ENCODE measurements around the gene MPP7.

The MPP7 gene

DNA sequence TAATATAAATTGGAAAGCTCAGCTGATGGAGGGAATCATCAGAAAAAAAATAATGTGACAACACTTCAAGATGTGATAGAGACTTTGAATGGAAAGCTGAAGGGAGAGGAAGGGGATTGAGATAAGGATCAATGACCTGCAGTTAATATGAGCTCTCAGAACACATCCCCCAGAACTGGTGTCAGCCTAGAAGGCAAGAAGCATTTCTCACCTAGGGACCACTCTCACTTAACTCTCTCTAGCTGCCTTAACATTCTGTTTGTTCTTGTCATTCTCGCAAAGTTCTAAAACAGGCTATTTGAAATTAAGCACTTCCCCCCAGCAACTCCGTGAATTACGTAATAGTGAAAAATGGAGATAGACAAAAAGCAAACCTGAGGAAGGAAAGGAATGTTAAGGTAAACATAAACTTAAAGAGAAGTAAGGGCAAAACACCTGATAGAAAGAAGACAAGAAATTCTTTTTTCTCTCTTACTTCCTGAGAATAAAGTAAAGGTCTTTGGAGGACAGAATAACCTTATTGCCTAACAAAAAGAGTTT lies 1.2 kb upstream of the MPP7 start:
- no peak for DNase-seq

DNA sequence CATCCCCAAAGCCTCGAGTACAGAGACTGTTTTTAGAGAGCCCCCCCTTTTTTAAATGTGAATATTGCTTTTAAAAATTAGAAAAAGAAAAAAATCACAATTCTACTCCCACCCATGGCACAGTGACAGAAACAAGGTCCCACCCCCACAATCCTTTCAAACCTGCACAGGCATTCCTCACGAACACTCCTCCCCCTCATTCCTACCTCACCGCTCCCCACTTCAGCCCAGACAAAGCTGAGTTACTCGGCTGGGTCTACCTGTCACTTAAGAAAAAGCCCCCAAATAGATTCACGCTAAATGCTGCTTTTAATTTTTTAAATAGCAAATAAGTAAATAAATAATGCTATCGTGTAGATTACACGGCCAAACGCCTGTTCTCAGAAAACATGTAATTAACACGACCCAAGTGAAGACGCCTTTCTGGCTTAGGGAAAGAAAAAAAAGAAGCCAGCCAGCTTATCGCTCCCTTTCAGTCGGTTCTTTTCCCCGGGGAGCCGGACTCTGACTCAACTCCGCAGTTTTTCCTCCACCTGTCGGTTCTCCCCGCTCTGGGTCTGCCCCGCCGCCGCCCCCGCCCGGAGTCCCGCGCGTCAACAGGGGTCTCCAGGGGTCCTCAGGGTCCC lies 739 bp downstream of the MPP7 start:
- no peak for DNase-seq

DNA sequence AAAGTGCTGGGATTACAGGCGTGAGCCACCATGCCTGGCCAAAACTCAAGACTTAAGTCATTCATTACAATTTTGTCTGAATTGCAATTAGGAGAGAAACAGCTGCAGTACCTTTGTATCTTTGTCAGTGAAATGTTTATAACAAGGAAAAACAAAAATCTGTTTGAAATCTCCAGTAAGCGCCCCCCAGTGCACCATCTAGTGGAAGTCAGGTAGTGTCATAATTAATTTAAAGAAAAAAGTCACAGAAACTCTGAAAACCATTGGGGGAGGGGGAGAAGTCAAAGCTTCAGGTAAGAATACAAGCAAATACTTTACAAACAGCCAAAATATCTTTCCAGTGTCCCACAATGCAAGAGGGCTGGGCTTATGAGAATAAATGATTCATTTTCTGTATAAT lies 2.8 kb downstream of the MPP7 start:
- DNase-seq, result no peak

DNA sequence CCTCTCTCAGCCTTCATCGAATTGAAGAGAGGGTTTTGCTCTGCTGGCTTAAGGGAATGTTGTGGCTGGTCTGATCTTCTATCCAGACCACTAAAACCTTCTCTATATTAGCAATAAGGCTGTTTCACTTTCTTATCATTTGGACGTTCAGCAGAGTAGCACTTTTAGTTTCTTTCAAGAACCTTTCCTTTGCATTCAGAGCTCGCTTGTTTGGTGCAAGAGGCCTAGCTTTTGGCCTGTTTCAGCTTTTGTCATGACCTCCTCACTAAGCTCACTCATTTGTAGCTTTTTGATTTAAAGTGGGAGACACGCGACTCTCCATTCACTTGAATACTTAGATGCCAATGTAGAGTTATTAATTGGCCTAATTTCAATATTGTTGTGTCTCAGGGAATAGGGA lies 3.9 kb downstream of the MPP7 start:
- DNase-seq, result no peak

DNA sequence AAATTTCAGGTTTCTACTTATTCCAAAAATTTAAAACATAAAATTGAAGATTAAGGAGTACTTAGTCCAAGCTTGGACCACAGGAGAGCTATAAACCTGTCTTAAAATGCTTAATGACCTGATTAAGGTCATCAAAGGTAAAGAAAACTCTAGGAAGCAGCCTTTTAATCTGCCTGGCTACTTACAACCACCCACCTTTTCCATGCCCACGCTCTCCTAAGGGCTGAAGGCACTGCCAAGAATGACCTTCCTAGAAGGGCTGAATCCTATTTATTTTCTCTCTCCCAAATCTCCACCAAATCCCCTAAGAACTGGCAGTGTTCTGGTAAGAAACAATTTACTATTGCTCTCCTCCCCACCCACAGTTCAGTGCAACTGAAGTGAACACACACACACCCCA lies 6.8 kb downstream of the MPP7 start:
- no peak for DNase-seq

DNA sequence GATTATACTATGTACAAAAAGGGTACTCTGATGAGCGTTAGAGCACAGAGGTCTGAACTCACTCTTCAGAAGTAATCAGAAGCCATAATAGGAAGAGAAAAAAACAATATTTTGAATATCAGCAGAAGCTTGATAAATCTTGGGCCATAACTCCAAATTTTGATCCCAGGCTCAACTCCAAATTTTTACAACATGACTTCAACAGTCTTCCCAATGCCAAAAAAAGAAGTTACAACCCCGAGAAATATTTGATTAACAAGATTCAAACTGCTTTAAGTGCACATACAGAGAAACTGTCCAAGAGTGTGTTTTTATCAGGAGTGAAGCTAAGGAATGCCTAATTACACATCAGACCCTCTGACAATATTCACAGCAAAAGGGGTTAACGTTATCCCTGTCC lies 7.5 kb downstream of the MPP7 start:
- no peak for DNase-seq

DNA sequence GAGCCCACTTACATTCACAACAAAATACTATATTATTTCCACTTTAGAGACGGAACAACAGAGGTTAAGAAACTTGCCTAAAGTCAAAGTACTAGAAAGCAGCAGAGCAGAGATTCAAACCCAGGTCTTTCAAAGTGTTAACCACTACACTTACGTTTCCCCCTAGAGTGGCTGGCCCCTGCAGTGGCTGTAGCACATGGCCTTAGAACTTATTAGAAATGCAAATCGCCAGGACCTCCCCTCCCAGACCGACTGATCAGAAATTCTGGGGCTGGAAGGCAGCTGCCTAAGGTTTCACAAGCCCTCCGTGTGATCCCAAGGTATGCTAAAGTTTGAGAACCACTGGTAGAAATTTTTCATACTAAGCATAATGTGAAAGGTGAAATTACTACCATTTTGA lies 8.1 kb downstream of the MPP7 start:
- DNase-seq, result no peak

DNA sequence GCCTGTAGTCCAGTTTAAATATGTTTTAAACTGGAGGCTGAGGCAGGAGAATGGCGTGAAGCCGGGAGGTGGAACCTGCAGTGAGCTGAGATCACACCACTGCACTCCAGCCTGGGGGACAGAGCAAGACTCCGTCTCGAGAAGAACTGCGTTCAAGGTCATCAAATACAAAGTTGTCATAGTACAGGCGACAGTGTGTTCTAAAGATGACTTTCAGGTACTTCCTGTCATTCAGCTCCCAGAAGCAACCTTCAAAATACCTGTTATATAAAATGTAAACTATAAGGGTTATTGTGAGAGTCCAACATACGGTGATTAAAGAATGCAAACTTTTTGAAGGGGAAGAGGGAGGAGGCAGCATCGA lies 8.7 kb downstream of the MPP7 start:
- DNase-seq, result no peak

DNA sequence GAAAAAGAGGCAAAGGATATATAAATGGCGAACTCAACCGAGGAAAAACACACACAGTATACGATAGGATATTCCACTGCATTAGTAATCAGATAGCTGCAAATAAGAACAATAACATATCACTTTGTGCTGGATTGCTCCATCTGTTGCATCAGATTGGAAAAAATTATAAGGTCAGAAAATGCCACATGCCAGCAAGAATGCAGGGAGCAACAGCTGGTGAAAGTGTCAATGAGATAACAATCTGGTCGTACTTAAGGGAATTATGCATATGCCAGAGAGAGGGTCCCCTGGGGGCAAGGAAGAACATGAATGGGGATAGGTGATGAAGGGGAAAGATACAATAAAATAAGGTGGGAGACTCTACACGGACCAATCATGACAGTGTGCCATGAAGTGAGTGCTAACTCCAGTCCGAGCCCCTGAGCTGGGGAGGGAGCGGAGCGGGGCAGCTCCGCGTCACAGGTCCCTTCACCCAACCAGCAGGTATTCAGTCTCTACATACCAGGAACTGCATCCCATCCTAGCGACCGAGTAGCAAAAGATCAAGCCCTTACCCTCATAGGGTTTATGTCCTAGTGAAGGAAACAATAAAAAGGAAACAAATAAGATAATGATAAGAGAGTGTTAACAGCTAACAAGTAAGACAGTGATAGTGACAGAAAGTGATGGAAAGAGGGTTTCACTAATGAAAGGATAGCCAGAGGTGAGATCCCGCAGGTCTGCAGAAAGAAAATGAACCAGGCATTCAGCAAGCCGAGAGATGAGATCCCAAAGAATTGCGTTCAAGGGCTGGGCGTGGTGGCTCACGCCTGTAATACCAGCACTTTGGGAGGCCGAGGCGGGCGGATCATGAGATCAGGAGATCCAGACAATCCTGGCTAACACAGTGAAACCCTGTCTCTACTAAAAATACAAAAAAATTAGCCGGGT lies 9.4 kb downstream of the MPP7 start:
- DNase-seq, result no peak

DNA sequence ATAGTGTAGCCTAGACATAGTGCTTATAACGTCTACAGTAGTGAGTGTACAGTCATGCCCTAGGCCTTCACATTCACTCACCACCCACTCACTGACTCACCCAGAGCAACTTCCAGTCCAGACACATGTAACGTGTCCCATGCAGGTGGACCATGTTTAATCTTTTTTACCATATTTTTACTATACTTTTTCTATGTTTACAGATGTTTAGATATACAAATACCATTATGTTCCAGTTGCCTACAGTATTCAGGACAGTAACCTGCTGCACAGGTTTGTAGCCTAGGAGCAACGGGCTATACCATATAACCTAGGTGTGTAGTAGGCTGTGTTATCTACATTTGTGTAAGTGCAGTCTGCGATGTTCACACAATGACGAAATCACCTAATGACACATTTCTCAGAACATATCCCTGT lies 11.0 kb downstream of the MPP7 start:
- no peak for DNase-seq

DNA sequence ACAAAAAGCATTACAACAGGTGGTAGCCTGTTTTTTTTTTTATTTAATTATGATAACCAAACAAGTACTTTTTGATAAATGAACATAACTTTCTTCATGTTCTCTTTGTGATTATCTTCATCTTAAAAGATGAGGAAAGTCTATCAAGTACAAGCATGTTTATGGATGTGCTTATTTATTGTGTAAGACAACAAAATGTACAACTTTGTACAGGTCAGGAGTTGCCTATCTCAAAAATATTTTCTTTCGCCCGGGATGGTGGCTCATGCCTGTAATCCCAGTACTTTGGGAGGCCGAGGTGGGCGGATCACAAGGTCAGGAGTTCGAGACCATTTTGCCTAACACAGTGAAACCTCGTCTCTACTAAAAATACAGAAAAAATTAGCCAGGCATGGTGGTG lies 17.0 kb downstream of the MPP7 start:
- no peak for DNase-seq

DNA sequence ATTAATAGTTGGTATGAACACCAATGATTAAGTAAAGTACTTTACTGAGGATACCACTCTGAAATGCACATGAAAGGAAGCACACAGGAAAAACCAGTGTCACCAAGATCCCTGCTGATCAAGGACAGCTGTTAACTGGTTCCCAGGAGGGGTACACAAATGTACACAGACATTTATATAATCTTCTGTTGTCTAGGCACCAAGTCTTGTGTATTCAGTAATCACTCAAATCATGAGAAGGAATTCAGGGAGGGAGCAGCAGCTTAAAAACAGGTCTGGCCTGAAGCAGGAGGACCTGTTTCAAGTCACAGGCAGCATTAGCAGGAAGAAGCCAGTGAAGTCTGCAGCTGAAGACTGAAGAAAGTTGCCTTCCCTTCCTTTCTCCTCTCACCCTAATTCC lies 18.7 kb downstream of the MPP7 start:
- no peak for DNase-seq

DNA sequence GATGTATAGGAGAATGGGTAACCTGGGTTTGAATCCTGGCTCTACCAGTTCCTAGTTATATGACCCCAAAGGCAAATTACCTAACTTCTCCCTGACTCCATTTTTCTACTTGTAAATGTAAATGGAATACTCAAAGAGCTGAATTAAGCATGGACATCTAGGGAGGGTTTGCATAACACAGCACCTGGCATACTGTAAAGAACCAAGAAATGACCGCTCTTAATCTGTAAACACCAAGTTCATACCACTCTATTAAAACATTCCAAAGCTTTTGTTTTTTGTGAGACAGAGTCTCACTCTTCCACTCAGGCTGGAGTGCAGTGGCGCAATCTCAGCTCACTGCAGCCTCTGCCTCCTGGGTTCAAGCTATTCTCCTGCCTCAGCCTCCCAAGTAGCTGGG lies 19.6 kb downstream of the MPP7 start:
- DNase-seq, result no peak

DNA sequence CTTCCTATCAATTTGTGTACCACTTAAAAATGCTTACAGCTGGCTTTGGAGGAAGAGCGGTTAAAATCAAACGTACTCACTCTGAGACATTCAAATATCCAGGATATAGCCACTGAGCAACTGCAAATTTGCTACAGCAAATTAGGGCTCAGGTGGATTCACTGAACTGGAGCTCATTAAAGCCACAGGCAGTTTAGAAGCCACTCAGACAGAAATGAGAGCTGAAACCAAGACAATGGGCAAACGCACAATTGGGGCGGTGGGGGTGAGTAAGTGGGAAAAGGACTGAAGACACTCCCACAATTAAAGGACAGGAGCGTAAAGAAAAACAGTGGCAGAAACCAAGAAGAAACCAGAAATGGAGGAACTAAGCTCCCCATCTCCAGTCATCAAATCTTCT lies 20.5 kb downstream of the MPP7 start:
- no peak for DNase-seq

DNA sequence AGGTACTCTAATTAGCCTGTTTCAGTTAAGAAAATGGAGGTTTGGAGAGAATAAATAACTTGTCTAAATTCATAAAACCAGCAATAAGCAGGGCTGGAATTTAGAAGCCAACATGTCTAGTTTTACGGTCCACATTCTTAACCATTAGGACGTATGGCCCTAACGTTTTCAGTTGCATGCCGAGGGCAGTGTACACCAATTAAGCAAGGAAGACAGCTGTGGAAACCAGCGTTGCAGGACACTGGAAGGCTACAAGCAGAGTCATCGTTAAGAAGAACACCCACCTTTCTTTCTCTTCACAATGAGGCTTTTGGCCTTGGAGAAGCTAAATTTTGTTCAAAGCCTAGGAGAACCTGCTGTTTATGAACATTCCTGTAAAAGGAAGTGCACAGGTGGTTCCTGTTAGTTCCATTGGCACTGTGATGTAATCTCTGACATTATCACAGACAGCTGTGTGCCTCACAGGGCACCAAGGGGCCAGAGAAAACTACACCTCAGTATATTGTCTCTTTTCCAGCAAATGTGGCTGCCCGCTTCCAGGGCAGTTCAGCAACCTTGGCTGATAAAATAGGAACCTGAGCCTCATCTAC lies 21.0 kb downstream of the MPP7 start:
- DNase-seq, result no peak

DNA sequence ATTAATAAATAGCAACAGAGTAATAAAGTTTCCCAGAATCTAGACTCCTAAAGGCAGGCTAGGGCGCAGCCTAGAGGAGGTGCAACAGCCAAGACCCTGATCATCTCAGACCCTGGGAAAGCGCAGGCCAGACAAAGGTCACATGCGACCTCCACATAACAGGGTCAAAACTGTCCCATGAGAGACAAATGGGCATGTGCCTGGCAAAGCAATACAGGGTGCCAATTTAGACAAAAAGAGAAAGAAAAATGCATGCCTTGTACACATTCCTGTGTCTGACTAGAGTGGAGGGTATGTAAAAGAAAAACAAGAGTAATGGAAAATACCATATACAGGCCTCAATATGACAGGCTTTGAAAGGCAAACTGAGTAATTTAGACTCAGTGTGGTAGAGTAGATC lies 22.2 kb downstream of the MPP7 start:
- no peak for DNase-seq

DNA sequence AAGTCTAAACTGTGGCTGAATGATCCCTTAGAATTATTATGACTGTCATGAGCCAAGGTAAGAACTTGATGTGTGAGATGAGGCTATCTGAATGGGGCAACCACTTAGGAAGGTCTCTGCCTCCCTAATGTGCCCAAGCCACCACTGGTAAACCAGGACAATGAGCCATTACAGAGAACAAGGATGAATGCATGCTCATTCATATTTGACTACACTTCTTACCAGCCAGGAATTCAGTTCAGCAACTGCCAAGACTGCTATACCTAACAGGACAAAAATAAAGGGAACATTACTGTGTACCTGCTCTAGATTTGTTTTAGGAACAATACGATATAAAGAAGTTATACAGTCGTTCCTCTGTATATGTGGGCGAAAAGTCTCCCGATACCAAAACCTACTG lies 23.0 kb downstream of the MPP7 start:
- DNase-seq, result no peak

DNA sequence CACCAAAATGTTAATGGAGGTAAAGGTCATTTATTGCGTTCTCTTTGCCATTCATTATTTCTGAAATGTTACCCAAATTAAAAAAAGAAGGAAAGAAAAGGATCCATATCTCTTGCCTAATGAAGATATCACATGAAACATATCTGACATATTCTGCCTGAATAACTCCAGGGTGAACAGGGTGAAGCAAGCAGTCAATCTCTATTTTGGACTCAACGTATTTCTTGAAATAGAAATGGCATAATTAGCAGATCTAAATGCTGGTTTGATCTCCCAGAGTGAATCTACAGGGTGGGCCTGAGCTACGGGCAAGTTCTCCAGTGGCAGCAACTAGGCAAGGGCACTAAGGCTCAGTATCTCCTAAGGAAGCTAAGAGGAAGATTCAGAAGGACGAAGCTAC lies 24.0 kb downstream of the MPP7 start:
- DNase-seq, result no peak

DNA sequence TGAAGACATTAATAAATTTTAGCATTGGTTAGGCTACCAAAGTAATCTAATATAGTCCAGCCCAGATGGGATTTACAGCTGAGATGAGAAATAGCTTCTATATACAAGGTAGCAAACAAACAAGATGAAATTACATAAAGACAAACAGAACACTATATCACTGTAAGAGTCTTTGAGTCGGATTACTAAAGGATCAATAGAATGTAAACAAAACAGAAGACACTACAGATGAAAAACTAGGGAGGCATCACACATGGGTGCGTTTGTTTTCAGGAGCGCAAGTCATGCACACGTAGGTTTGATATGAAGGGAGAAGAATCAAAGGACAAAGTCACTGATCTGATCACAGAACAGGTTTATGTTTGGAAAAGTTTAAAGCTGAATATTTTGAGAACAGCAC lies 26.5 kb downstream of the MPP7 start:
- DNase-seq, result no peak

DNA sequence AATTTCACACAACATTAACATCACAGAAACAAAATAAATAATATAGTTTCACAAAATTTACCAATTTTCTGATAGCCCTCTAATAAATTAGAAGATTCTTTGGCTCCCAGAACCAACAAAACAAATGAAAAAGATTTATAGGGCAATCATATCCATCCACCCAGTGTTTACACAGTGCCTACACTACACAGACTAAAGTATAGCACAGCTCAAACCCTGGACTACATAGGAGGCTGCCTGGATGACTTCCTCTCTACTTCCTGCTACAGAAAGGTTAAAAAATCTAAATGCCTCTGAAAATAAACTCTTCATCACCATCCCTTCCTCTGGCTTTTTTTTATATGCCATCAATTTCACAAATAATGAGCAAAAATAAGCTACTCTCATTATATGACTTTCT lies 28.4 kb downstream of the MPP7 start:
- no peak for DNase-seq

DNA sequence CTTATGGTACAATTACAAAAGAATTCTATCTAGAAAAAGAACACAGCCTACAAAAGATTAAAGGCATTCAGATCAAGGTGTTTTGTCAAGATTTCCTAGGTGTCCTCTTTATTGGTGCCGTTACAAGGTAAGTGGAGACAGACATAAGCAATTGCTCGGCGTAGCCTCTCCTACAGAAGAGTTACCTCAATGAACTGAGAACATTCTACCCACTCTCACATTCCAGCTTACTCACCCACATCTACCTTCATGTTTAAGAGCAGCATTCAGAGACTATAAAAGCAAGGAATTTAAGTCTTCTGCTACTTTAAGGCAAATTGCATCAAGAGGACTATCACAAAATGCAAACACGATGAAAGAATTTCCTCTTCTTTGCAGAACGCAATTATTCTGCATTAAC lies 29.5 kb downstream of the MPP7 start:
- no peak for DNase-seq

DNA sequence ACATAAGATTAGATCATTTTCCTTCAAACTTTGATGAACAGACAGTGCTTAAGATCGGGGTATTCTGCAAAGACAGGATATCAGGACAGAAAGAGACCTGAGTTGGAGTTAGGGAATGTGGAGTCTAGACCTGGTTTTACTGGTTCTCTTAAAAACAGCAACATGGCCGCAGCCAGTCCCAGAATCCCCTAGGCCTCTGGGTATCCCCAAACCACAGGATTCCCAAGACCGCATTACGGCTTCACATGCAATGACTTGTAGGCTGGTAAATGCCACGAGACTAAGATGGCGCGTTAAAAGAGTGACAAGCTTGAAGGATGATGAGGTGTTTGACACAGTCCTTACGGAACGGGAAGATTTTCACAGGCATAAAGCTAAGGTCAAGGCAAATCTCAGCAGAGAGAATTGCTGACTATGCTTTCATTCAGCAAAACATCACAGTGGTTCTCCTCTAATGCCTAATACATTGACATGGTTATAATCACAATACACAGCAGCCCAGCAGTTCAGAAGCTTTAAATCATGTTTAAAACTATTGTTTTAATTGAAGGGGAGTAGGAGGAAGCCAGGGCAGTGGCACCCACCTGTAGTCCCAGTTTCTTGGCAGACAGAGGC lies 32.9 kb downstream of the MPP7 start:
- no peak for DNase-seq

DNA sequence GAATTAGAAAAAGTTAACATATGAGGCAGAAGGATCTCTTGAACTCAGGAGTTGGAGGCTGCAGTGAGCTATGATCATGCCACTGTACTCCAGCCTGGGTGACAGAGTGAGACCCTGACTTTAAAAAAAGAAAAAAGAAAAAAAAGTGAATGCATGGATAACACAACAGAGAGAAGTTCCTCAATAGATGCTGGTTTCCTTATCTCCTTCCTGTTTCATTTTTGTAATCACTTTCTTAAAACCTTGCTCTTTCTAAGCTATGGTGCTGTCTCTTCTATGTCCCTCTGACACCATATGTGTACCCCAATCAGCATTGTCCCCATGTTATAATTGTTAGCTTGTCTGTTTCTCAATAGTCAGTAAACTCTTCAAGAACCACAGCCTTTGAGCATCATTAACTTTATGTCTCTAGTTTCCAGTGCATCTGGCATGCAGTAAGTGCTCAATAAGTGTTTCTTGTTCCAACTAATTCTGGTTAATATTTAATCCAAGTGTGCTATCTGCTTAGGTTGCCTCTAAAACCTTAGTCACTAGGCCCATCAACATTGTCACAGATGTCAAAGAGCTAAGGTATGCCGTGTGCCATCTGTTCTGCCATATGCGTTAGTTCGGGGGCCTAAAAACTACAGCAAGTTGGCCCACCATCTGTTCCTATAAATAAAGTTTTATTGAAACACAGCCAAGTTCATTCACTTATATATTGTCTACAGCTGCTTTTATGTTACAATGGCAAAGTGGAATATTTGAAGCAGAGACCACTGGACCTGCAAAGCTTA lies 36.2 kb downstream of the MPP7 start:
- DNase-seq, result no peak
